Liver (tissue), 9 donors: Measurements from ENCODE around the gene ZNF782. TPM values are rescaled to one million over a fixed set of nuclear protein-coding genes. Genes with fewer than 3 reads are reported as not detected.

Experiments used
- DNase-seq: peaks from one replicate; pipeline ENCODE4 v3.0.0-alpha.2; 2017; ENCODE audit warnings: low spot score
- H3K27ac ChIP-seq, 2 donors: one replicate each; pipeline ENCODE4 v1.7.0; 2013; ENCODE audit warnings: inconsistent platforms in 2 of 2, low read length in 2 of 2, control low read depth in 1 of 2, low read depth in 1 of 2, mild to moderate bottlenecking in 1 of 2
- H3K27me3 ChIP-seq, 4 donors: one replicate each; pipeline versions ENCODE4 v1.6.1 to v1.7.0; 2013; ENCODE audit warnings: low read length in 3 of 4, inconsistent platforms in 1 of 4, mild to moderate bottlenecking in 1 of 4, moderate library complexity in 1 of 4; ENCODE audit not compliant: control insufficient read depth in 4 of 4, insufficient read depth in 4 of 4
- H3K36me3 ChIP-seq, 4 donors: one replicate each; pipeline versions ENCODE4 v1.6.1 to v1.7.0; 2013; ENCODE audit warnings: low read length in 3 of 4, mild to moderate bottlenecking in 3 of 4, low read depth in 1 of 4, moderate library complexity in 1 of 4; ENCODE audit not compliant: control insufficient read depth in 4 of 4, insufficient read depth in 3 of 4
- H3K4me1 ChIP-seq, 4 donors: one replicate each; pipeline versions ENCODE4 v1.6.1 to v1.7.0; 2013; ENCODE audit warnings: low read length in 3 of 4, mild to moderate bottlenecking in 3 of 4, moderate library complexity in 1 of 4; ENCODE audit not compliant: control insufficient read depth in 4 of 4, insufficient read depth in 4 of 4
- H3K4me3 ChIP-seq, 3 donors: one replicate each; pipeline versions ENCODE4 v1.6.1 to v1.7.0; 2013; ENCODE audit warnings: low read length in 3 of 3, control low read depth in 1 of 3, low read depth in 1 of 3, mild to moderate bottlenecking in 1 of 3
- H3K9ac ChIP-seq, 2 donors: one replicate each; pipeline ENCODE4 v1.7.0; 2013; ENCODE audit warnings: low read length in 2 of 2, mild to moderate bottlenecking in 2 of 2, moderate library complexity in 2 of 2, control low read depth in 1 of 2, low read depth in 1 of 2
- H3K9me3 ChIP-seq, 4 donors: one replicate each; pipeline versions ENCODE4 v1.6.1 to v1.7.0; 2013; ENCODE audit warnings: low read length in 3 of 4; ENCODE audit not compliant: control insufficient read depth in 4 of 4
- ATF3 ChIP-seq: IDR thresholded peaks from 2 replicates; pipeline ENCODE4 v1.6.1; 2016; ENCODE audit warnings: antibody characterized with exemption
- CTCF ChIP-seq: fragments of 150-350 bp; IDR thresholded peaks from 2 replicates; pipeline ENCODE4 v1.5.1; 2017; ENCODE audit warnings: improper control_type of control experiment, low read depth, low read length; ENCODE audit not compliant: missing input control
- EGR1 ChIP-seq, 2 donors: IDR thresholded peaks; 2 replicates each; pipeline ENCODE4 v1.6.1; 2016 to 2018; ENCODE audit warnings: antibody characterized with exemption in 2 of 2, low read depth in 2 of 2
- FOXA1 ChIP-seq: IDR thresholded peaks from 2 replicates; pipeline ENCODE4 v1.6.1; 2016; ENCODE audit warnings: antibody characterized with exemption
- FOXA2 ChIP-seq: IDR thresholded peaks from 2 replicates; pipeline ENCODE4 v1.6.1; 2016; ENCODE audit warnings: antibody characterized with exemption
- GABPA ChIP-seq, 2 donors: IDR thresholded peaks in 1 of 2; conservative IDR thresholded peaks in 1 of 2; 2 replicates each; pipeline ENCODE4 v1.6.1; 2016; ENCODE audit warnings: antibody characterized with exemption in 2 of 2, mild to moderate bottlenecking in 1 of 2, moderate library complexity in 1 of 2
- HNF4A ChIP-seq, 2 donors: conservative IDR thresholded peaks; 2 replicates each; pipeline ENCODE4 v1.6.1; 2016; ENCODE audit warnings: antibody characterized with exemption in 2 of 2, mild to moderate bottlenecking in 2 of 2
- HNF4G ChIP-seq: IDR thresholded peaks from 2 replicates; pipeline ENCODE4 v1.6.1; 2016; ENCODE audit warnings: antibody characterized with exemption
- JUND ChIP-seq, 2 donors: IDR thresholded peaks; 2 replicates each; pipeline ENCODE4 v1.6.1; 2016; ENCODE audit warnings: antibody characterized with exemption in 2 of 2
- NR2F2 ChIP-seq: IDR thresholded peaks from 2 replicates; pipeline ENCODE4 v1.6.1; 2016; ENCODE audit warnings: antibody characterized with exemption
- RAD21 ChIP-seq, 2 donors: IDR thresholded peaks; 2 replicates each; pipeline ENCODE4 v1.6.1; 2016; ENCODE audit warnings: antibody characterized with exemption in 2 of 2, mild to moderate bottlenecking in 2 of 2
- REST ChIP-seq: IDR thresholded peaks from 2 replicates; pipeline ENCODE4 v1.6.1; 2016; ENCODE audit warnings: antibody characterized with exemption, mild to moderate bottlenecking
- RXRA ChIP-seq, 2 donors: IDR thresholded peaks; 2 replicates each; pipeline ENCODE4 v1.6.1; 2017 to 2018; ENCODE audit warnings: antibody characterized with exemption in 2 of 2, mild to moderate bottlenecking in 1 of 2
- SP1 ChIP-seq: IDR thresholded peaks from 2 replicates; pipeline ENCODE4 v1.6.1; 2018; ENCODE audit warnings: antibody characterized with exemption, mild to moderate bottlenecking
- TAF1 ChIP-seq: conservative IDR thresholded peaks from 2 replicates; pipeline ENCODE4 v1.6.1; 2016; ENCODE audit warnings: antibody characterized with exemption, mild to moderate bottlenecking
- YY1 ChIP-seq: IDR thresholded peaks from 2 replicates; pipeline ENCODE4 v1.6.1; 2016; ENCODE audit warnings: antibody characterized with exemption, mild to moderate bottlenecking
- WGBS: extraction: QIAGEN DNeasy Blood & Tissue Kit; methylation state at CpG from one replicate; pipeline ENCODE4 v1.1.7; 2013; 5-methylcytosine and 5-hydroxymethylcytosine counted together
- polyA plus RNA-seq, 2 donors: library from polyadenylated mRNA; stranded (reverse) in 1 of 2; unstranded in 1 of 2; fragments of 200-250 nt in 1 of 2; fragments of >200 nt in 1 of 2; fragmentation: Nextera tagmentation in 1 of 2; extraction: Ambion mirVana in 1 of 2; gene quantifications; one replicate each; pipeline versions ENCODE4 v1.2.1 to v1.2.3, GENCODE V29; 2013 to 2015
- total RNA-seq, 2 donors: library from RNA; depleted of rRNA; stranded (reverse); fragments of >200 nt; gene quantifications; one replicate each; pipeline ENCODE4 v1.2.3, GENCODE V29; 2014
- TF ChIP-seq, protein P1 (sequence below): IDR thresholded peaks from 2 replicates; pipeline ENCODE4 v1.6.1; 2016; ENCODE audit warnings: antibody characterized with exemption
- TF ChIP-seq, protein P2 (sequence below): IDR thresholded peaks from 2 replicates; pipeline ENCODE4 v1.6.1; 2016; ENCODE audit warnings: antibody characterized with exemption
- donor health status: healthy.
- donor health status: healthy.
- donor health status: healthy.
- donor health status: healthy.
- donor health status: healthy.

ZNF782 gene
- total and polyA plus RNA-seq, 4 donors = 0.70 to 7.4 (median 2.1) TPM

DNA sequence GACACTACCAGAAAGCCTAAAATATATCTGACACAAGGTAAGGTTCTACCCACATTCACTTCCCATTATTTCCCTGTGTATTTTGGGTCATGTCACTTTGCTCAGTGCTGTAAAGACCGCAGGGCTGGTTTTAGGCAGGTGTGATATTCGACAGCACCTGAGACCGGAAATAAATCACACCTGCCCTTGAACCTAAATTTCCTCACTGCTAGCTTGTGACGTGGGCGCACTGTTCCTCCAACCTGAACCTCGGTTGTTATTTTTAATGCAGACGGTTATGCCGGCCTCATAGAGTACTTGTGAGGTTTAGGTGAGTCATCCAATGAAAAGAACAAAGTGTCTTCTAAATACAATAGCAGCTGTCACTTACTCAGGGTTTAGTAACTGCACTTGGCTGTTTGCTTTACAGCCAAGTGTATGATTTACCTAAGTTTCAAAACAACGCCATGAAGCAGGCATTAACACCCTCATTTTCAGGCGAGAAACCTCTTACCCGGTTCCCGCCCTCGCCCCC, 20.7 kb upstream of the ZNF782 start:
- peak overlapping the region; percentile 30 to 36 for H3K9ac ChIP-seq
- H3K27me3 ChIP-seq = peaks cover 0 to 4% (median 0%) of the 10 kb centered on the region in 4 donors
- H3K4me3 ChIP-seq = peak overlapping the region; percentile 52 to 72 (median 69)
- H3K9me3 ChIP-seq = peaks cover 0 to 4% (median 2%) of the 10 kb centered on the region in 4 donors
- 22% methylated on average over 13 of the region's 13 CpGs for WGBS
- TF ChIP-seq ATF3 (peak; percentile 71), RXRA (IDR thresholded peaks at IDR 0.05) (peak; percentile 8 to 19), FOXA2 (no peak), NR2F2 (no peak), CTCF (no peak), REST (no peak), GABPA (IDR thresholded peaks at IDR 0.05 in 1 of 2, conservative IDR thresholded peaks at IDR 0.05 in 1 of 2) (no peak), FOXA1 (no peak), HNF4G (no peak), JUND (IDR thresholded peaks at IDR 0.05) (peak; percentile 47 to 95), RAD21 (IDR thresholded peaks at IDR 0.05) (no peak), HNF4A (conservative IDR thresholded peaks at IDR 0.05) (no peak), TAF1 (peak; percentile 69), SP1 (peak; percentile 66), YY1 (peak; percentile 59), EGR1 (IDR thresholded peaks at IDR 0.05; ENCODE audit: low read depth in 2 of 2) (no peak)
- TF ChIP-seq, protein P1, sequence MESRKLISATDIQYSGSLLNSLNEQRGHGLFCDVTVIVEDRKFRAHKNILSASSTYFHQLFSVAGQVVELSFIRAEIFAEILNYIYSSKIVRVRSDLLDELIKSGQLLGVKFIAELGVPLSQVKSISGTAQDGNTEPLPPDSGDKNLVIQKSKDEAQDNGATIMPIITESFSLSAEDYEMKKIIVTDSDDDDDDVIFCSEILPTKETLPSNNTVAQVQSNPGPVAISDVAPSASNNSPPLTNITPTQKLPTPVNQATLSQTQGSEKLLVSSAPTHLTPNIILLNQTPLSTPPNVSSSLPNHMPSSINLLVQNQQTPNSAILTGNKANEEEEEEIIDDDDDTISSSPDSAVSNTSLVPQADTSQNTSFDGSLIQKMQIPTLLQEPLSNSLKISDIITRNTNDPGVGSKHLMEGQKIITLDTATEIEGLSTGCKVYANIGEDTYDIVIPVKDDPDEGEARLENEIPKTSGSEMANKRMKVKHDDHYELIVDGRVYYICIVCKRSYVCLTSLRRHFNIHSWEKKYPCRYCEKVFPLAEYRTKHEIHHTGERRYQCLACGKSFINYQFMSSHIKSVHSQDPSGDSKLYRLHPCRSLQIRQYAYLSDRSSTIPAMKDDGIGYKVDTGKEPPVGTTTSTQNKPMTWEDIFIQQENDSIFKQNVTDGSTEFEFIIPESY = no peak
- TF ChIP-seq, protein P2, sequence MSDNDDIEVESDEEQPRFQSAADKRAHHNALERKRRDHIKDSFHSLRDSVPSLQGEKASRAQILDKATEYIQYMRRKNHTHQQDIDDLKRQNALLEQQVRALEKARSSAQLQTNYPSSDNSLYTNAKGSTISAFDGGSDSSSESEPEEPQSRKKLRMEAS = no peak
- no peaks in the 10 kb centered on the region for H3K36me3 ChIP-seq
- no peak for DNase-seq
- H3K4me1 ChIP-seq = peaks cover 0 to 6% (median 5%) of the 10 kb centered on the region in 4 donors
- H3K27ac ChIP-seq = peak overlapping the region; percentile 67 to 71
